Left lung (tissue), 10 donors: ENCODE data around the gene RALGPS2. TPM values are rescaled to one million over a fixed set of nuclear protein-coding genes. Genes with fewer than 3 reads are reported as not detected.
A peak's percentile ranks its signal among the peaks of the same experiment; 100 is the strongest.

Source experiments
- ATAC-seq: fragments of 200-7000 bp; cut with Tn5 transposase; one replicate; pipeline ENCODE4 v1.9.1; 2020; ENCODE audit warnings: moderate library complexity
- DNase-seq, 4 donors: peaks; one replicate each; pipeline ENCODE4 v3.0.0-alpha.2; 2013 to 2020
- H3K27ac ChIP-seq, 2 donors: fragments of 200-600 bp; sonication (generic) in 1 of 2; one replicate each; pipeline versions ENCODE4 v1.5.0 to v1.8.0; 2020 to 2021
- H3K27me3 ChIP-seq, 2 donors: fragments of 200-600 bp; sonication (generic) in 1 of 2; one replicate each; pipeline versions ENCODE4 v1.5.0 to v1.8.0; 2020 to 2021
- H3K36me3 ChIP-seq, 2 donors: fragments of 200-600 bp; sonication (generic) in 1 of 2; one replicate each; pipeline versions ENCODE4 v1.5.0 to v1.8.0; 2020 to 2021
- H3K4me1 ChIP-seq, 2 donors: fragments of 200-600 bp; one replicate each; pipeline ENCODE4 v1.8.0; 2021
- H3K4me3 ChIP-seq, 2 donors: fragments of 200-600 bp; sonication (generic) in 1 of 2; one replicate each; pipeline versions ENCODE4 v1.5.0 to v1.8.0; 2020 to 2021; ENCODE audit warnings: mild to moderate bottlenecking in 1 of 2
- H3K9me3 ChIP-seq, 2 donors: fragments of 200-600 bp; sonication (generic) in 1 of 2; one replicate each; pipeline versions ENCODE4 v1.5.0 to v1.8.0; 2020 to 2021
- CTCF ChIP-seq, 2 donors: fragments of 200-600 bp; sonication (generic) in 1 of 2; IDR thresholded peaks; one replicate each; pipeline versions ENCODE4 v1.5.0 to v1.8.0; 2021; ENCODE audit warnings: antibody characterized with exemption in 2 of 2
- intact Hi-C, 2 donors: fragments of 100-400 bp; cut with DNase I; formaldehyde crosslinking; loops; one replicate each; pipeline versions ENCODE4 v1.11.2 to v1.14.2; 2022
- polyA plus RNA-seq, 6 donors: library from polyadenylated mRNA; unstranded; fragments of 120-200 nt; gene quantifications; one replicate each; pipeline ENCODE4 v1.2.1, GENCODE V29; 2013; ENCODE audit not compliant: insufficient read length in 6 of 6
- total RNA-seq, 2 donors: library from RNA; stranded (reverse); fragmentation: NEBNext Ultra II Directional; extraction: Animal tissue kit (Norgen Biotek cat#: 25700); gene quantifications; one replicate each; pipeline ENCODE4 v1.2.1, GENCODE V29; 2021
- donor health status: DM: no; HTN: yes; CAD: no.
- donor health status: DM: no; HTN: no; CAD: no.

Gene RALGPS2
- total and polyA plus RNA-seq, 8 donors: 9.0 to 24.5 (median 20.9) TPM

- no peaks in the 10 kb centered on the region for H3K9me3 ChIP-seq
- H3K4me1 ChIP-seq: no peaks in the 10 kb centered on the region
- no peaks in the 10 kb centered on the region for H3K36me3 ChIP-seq
- no peak overlapping the region for H3K4me3 ChIP-seq
- TF ChIP-seq CTCF (IDR thresholded peaks at IDR 0.05): no peak
- H3K27ac ChIP-seq: no peak overlapping the region
- ATAC-seq: no peak
- peak in 1 of 4 donors; percentile 8 for DNase-seq
- intact Hi-C loops: no loop called here
- H3K27me3 ChIP-seq: no peaks in the 10 kb centered on the region
These were observed 35.3 kb upstream of the RALGPS2 start for GRCh38 chr1:178689769-178690168.

DNA sequence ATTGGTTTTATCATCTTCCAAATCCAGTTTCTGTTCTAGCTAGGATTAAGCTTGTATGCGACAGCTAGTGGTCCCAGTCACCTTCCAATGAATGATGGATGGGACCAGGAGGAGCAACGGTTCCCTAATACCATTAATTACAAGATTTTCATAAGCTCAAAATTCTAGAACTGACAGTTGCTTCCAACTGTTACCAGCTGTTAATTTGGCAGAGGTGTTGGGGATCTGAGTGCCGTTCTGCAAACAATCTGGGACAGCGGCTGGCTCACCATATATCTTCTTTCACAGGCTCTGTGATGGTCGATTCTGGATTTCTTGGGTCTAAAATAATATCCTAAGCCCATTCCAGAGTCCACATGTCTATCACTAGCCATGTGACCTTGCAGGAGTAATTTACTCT lies 34.5 kb upstream of the RALGPS2 start:
- ATAC-seq (no peak), DNase-seq (peak in 1 of 4 donors; percentile 12)
- Histone ChIP-seq H3K27ac (no peak overlapping the region), H3K4me3 (no peak overlapping the region), H3K27me3 (no peaks in the 10 kb centered on the region), H3K36me3 (no peaks in the 10 kb centered on the region), H3K4me1 (no peaks in the 10 kb centered on the region), H3K9me3 (no peaks in the 10 kb centered on the region)
- intact Hi-C loops: no loop called here
- no peak for TF ChIP-seq CTCF (IDR thresholded peaks at IDR 0.05)

DNA sequence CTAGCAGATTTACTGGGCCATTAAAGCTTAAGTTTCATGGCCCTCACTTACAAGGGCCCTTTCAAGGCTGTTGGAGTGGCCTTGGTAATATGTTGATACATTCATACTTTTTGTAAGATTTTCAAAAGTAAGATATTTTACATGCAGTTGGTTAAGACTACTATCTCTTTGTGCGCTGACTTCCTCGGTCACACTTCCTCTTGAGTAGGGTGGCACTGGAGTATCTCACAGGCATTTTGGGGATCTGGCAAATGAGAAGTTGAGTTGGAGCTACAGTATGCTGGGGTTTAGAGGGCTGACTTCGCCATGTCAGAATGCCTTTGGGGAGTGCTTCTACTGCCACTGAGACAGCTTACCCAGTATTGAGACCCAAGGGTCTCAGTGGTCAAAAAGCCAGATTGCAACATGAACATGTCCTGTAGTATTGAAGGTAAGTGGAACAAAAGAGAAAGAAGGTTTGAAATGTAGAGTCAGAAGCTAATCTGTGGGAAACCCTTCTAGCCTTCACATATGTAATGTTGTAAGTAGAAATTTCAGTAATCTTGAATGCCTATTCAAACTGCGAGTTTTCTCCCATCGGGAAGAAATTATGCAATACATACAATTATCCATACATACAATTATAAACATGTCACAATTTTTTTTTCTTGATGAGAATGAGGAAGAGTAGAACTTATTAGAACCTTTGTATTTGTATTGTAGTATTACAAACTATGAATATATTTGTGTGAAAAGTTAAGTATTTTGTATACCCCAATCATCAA lies 32.3 kb upstream of the RALGPS2 start:
- no peak for TF ChIP-seq CTCF (IDR thresholded peaks at IDR 0.05)
- no peaks in the 10 kb centered on the region for H3K4me1 ChIP-seq
- no peak overlapping the region for H3K4me3 ChIP-seq
- intact Hi-C loops: no loop called here
- DNase-seq (no peak), ATAC-seq (no peak)
- no peaks in the 10 kb centered on the region for H3K9me3 ChIP-seq
- H3K36me3 ChIP-seq: no peaks in the 10 kb centered on the region
- no peaks in the 10 kb centered on the region for H3K27me3 ChIP-seq
- no peak overlapping the region for H3K27ac ChIP-seq

- H3K36me3 ChIP-seq: no peaks in the 10 kb centered on the region
- intact Hi-C loops: no loop called here
These were observed 31.7 kb upstream of the RALGPS2 start for GRCh38 chr1:178693366-178693765.

More at GRCh38 chr1:178693366-178693765, 31.7 kb upstream of the RALGPS2 start:
- ATAC-seq: no peak
- H3K9me3 ChIP-seq: no peaks in the 10 kb centered on the region
- H3K4me1 ChIP-seq: no peaks in the 10 kb centered on the region
- H3K4me3 ChIP-seq: no peak overlapping the region
- no peaks in the 10 kb centered on the region for H3K27me3 ChIP-seq
- TF ChIP-seq CTCF (IDR thresholded peaks at IDR 0.05): no peak
- DNase-seq: no peak
- no peak overlapping the region for H3K27ac ChIP-seq
